RPMI7951 (cell line): ENCODE measurements around the gene RHBG. TPM values are rescaled to one million over a fixed set of nuclear protein-coding genes. Genes with fewer than 3 reads are reported as not detected.

ENCODE experiments used
- DNase-seq: peaks from one replicate; pipeline ENCODE4 v3.0.0-alpha.2; 2012; ENCODE audit warnings: low read depth
- total RNA-seq: library from RNA; depleted of rRNA; stranded (reverse); fragments of >200 nt; shearing (Covaris generic); gene quantifications from 2 replicates; pipeline ENCODE4 v1.2.3, GENCODE V29; 2014

Gene RHBG
- total RNA-seq, 1 experiment from 2014 or later = not detected

DNA sequence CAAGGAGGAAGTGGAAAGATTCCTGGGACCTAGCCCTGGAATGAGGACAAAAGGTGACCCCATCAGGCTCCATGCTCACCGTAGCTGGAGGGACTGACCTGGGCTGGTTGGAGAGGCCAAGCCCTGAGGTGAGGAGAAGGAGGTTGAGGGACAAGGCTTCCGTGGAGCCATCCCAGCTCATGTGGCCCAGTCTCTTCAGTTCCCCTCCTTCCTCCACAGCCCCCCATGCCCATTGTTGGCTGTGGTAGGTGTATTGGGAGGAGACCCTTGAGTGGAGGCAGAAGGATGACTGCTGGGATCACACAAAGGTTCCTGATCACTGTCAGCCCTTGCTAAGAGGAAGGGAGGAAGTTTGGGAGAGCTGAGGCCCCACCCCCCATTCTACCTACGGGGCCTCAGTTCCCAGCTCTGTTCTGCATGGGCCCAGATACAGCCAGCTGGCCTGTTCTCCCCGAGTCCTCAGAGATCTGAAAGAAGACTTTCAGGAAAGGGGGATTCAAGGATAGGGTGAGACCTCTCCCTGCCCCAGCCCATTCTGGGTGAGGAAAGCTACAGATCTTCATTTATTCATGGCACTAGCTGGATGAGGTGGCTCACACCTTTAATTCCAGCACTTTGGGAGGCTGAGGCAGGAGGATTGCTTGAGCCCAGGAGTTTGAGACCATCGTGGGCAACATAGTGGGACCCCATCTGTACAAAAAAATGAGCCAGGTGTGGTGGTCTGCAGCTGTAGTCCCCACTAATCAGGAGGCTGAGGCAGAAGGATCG, 17.3 kb downstream of the RHBG start:
- no peak for DNase-seq

DNA sequence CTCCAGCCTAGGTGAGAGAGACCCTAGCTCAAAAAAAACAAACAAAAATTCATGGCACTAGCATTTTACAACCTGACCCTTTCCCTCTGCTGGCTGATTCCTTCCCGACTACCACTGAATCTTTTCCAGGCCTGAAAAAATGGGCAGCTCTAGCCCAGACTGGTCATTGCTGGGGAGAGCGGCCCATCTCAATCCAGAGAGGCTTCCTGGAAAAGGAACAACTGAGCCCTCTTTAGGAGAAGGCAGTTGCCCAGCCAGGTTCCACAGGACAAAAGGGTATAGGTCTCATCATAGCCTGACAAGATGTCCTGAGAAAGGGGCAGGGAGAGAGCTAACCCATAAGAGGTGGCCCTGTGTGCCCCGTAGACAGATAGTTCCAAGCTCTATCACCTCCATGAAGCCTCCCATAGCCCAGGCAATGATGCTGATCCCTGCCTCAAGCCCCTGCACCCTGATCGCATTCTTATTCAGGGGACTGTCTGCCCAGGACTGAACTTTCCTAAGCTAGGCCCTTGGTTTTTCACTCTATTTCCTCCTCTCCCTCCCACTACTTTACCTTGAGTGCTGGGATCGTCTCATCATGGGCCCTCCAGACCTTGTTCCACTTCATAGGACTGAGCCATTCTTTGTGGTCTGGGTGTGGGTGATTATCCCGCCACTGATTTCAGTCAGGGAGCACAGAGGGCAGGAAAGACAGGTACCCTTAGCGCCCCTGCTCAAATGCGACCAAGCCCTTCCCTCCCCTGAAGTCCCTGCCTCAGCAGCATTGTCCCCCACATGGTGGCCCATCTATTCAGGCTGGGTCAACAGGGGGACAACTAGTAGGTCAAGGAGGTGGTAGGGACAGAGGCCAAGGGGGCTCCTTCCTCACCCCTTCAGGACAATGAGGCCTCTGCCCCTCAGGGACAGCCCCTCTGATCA, 18.2 kb downstream of the RHBG start:
- DNase-seq = no peak

DNA sequence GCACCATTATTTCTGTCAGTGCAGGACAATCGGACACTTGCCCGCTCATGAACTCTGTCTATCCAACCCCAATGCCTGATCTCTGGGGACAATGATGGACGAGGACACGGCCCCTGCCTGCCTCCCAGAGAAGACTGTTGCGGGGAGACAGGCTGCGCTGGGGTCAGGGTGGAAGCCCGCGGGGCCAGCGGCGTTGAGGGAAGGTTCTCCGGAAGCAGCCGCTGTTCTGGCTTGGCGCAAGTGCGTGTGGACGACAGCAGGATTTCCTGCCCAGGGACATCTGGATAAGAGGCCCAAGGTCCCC, 18.8 kb downstream of the RHBG start:
- no peak for DNase-seq

DNA sequence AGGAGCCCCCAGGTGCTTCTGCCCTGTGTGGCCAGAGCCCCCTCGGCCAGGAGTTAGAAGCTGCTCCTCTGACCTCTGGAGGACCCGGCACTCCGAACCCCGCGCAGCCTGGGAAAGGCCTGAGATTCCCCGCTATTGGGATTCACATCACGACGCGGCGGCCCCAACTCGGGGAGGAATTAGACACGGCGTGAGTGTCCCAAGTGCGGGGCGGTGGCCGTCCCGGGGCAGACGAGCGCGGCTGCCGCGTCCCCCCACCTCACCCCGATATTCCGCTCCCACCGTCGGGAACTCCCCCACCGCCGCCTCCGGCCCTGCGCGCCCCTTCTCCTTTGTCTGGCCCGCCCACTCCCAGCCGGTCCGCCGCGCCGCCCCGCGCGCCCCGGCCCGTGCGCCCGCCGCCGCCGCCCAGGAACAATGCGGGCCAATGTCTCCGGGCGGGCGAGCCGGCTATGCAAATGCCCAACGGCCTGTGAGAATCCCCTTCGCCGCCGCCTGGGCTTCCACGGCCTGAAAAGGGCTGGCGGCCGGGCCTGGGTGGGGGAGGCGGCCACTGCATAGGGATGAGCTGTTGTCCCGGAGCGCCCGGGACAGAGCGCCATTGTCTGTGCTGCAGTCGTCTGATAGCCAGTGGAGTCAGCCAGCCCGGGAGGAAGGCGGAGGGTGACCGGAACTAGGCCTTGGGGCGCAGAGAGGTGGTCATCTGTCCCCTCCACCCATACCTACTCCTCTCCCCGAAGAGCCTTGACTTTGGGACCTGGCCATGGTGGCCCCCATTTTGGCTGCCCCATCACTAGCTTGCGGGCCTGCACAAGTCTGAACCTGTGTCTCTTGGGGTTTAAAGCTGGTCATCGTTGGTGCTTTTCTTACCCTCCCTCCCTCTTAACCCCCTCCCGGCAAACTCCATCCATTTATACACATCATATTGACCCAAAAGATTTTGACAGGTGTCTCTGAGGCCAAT, 19.4 kb downstream of the RHBG start:
- no peak for DNase-seq

DNA sequence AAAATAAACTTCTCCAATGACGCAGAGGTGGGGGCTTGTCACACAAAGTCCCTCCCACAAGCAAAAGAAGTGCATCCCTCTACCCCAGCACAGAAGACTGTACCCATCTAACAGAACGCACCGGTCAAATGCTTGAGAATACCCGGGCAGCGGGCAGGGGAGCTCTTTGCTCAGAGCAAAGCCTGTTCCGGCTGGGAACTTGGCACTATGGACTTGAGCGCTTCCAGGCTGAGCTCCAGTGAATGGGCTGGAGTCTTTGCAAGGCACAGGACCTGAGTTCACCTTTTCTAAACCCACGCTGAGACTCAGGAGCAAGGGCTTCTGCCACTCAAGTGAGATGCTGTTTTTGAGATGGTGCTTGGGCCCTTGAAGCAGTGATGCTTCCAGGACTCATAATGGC, 20.3 kb downstream of the RHBG start:
- no peak for DNase-seq

DNA sequence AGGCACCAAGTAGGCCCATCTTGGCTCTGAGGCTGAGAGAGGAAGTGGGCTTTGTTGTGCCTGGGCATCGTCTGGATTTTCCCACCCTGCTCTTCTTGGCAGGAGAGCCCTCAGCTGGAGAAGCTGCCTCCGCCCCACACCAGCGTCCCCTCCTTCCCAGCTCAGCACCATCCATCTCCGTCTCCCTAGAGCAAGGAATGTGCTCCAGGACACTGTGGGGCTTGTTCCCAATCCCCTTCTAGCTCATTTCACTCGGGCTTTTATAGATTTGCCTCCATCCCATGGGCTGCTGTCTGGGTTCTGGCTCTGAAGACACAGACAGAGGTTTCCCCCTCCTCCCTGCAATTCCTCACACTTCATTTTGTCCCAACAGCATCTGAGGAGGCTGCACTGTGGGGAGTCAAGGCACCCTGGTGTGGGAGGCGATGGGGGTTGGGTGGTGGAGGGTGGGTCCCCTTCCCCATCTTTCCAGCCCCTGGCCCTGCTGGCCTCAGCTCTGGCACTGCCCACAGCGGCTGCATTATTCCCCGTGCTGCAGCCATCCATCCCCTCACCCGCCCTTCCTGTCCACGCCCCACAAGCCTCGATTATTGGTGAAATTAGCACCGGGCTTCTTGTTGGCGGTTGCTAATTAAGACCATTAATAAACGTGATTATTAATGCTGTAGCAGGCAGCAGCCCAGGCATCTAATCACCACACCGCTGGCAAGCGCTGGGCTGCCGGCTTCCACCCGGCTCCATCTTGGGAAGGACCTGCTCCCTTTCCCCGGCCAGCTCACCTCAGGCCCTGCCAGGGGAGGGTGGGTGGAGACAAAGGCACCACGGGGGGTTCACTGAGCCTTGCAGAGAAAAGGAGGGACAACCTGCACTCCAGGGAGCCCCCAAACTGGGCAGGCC, 21.7 kb downstream of the RHBG start:
- no peak for DNase-seq

DNA sequence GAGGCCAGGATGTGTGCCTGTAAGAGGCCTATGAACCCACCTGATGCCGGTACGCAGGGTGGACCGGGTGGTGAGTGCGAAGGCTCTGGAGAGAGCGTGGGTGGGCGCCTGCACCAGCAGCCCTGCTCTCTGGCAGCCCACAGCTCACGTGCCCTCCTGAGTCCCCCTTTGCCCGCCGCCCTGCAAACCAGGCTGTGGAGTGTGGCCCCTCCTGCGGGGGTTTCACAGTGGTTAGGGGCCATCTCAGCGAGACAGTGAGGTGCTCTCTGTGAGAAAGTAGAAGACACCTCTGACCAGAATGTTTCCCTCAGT, 22.3 kb downstream of the RHBG start:
- DNase-seq = no peak

DNA sequence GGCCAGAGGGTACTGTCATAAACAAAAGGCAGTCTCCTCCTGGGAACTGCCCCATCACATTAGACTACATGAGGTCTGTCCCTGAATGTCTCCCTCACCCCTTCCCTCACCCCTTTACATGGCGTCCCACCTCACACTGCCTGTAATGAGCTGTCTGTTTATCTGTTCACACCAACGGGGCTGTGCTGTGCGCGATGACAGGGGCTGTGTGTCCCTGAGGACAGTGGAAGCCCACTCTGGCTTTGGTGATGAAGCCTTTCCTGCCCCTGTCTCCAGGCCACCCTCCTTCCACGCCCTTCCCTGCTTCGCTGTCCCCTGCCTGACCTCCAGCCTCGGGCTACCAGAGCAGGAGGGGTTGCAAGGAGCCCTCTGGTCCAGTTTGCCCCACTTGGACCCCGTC, 22.7 kb downstream of the RHBG start:
- DNase-seq = no peak

DNA sequence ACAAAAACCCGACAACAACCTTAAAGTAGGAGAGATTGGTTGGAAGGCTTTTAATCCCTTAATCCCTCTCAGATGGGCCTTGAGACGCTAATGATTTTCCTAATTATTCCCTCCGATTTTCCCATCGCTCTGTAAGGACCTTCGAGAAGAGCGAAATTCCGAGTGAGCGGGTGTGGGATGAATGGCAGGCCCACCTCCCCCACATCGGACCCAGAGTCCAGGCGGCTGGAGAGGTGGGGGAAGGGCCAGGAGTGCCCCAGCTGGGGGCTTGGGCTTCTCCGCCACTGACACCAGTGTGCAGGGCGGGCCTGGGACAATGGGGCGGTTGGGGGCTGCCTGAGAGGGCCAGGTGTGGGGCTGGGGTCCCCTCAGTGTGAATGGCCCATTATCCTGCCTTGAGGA, 23.4 kb downstream of the RHBG start:
- DNase-seq = no peak

DNA sequence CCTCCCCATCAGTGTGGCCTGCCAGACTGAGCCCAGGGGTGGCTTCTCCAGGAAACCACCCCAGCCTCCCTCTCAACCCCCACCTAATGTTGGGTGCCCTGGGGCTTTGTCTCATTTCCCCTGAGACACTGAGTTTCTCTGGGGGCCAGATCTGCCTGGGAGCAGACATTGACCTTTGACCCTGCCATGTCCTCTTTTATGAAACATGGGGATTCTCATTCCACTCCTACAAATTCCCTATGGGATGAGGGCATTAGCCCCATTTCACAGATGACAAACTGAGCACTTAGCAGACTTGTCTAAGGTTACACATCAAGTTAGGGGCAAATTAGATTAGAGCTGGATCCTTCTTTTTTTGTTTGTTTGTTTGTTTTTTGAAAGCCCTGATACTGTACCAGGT, 24.1 kb downstream of the RHBG start:
- no peak for DNase-seq

DNA sequence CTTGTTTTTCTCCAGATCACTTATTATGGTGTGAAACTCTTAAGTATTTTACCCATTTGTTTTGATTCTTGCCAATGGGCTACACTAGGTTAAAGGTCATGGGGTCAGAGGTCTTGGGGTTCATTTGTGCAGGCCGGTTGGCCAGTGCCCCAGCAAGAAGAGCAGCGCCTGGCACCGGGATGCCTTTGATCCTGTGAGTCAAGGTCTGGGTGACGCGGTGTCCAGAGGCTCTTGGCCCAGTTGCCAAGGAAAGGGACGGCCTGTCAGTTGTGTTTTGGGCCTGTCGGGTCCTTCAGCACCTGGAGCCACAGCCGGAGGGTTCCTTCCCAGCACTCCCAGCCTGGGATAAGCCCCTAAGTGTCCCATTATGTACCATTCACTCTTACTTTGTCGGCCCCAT, 25.1 kb downstream of the RHBG start:
- no peak for DNase-seq

DNA sequence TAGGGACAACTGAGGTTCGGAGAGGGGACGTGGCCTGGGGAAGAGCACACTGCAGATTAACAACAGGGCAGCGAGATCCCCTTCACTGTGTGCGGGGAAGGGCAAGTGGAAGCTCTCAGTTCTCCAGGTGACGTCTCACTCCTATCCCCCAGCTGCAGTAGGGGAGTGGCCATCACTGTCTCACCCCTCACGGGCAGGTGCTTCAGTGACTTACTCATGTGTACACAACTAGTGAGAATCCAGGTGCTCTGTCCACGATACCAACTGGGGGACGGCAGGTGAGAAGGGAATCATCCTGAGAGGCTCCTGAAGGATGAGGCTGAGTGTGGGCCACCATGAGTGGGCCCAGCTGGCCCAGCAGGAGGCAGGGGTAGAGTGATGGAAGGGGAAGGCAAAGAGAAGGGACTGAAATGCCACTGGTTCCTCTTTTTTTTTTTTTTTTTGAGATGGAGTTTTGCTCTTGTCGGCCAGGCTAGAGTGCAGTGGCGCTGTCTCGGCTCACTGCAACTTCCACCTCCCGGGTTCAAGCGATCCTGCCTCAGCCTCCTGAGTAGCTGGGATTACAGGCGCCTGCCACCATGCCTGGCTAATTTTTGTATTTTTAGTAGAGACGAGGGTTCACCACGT, 25.9 kb downstream of the RHBG start:
- no peak for DNase-seq

DNA sequence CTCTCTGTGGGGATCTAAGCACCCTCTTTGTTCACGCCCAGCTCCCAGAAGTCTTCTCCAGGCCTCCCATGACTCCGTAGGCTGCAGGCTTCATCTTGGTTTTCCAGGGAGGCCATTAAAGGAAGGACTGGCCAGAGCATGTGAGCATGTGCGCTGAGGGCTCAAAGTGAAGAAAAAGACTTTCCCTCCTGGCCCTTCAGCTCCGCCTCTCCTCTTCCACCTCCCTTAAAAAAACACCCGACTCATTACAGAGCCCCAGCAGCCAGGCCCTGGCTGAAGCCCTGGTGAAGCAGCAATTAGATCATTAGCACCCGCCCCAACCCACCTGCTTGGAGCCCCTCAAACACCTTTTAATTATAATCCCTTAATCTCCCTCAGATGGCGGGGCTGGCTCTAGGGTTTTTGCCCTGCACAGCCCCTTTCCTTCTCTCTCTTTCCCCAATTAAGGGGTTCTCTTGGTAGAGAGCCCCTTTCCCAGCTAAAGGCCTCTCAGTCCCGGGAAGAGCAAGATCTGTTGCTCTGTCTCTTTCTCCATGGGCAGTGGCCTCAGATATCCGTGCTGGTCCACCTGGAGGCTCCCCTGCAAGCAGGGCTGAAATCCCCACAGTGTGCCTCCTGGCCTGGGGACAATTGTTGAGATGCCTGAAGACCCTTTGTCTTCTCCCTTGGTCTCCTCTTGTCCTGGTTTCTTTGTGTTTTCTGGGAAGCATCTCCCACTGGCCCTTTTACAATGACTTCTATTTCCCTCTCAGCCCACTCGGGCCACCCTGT, 30.5 kb downstream of the RHBG start:
- DNase-seq = no peak

DNA sequence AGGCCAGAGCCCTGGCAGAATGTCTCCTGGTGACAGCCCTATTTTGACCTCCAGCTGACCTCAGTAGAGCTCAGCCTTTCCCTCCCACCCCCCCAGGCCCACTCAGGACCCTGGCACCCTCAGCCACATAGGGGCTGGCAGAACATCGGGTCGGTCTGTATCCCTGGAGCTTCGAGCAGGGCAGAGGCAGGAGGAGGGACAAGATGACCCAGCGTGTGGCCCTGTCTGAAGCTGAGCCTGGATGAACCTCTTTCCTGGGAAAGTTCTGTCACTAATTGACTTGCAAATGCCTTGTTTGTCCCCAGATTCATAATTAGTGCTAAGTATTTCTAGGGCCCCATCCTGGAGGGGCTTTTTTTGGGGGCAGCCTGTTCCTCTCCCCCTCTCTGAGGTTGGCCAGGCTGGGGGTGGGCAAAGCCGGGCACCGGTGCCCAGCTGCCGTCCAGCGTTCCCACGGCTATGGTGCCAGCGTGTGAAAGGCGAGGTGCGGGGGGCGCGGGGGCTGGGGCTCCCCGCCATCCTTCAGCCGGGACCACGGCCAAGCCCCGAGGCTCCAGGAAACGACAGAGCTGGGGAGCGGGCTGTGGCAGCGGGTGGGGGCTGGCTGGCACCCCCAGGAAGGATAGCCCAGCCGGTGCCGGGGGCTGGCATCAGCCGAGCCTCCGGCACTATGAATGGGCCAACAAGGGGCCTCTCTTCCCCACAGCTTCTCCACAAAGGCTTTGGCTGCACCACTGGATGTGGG, 31.4 kb downstream of the RHBG start:
- no peak for DNase-seq

DNA sequence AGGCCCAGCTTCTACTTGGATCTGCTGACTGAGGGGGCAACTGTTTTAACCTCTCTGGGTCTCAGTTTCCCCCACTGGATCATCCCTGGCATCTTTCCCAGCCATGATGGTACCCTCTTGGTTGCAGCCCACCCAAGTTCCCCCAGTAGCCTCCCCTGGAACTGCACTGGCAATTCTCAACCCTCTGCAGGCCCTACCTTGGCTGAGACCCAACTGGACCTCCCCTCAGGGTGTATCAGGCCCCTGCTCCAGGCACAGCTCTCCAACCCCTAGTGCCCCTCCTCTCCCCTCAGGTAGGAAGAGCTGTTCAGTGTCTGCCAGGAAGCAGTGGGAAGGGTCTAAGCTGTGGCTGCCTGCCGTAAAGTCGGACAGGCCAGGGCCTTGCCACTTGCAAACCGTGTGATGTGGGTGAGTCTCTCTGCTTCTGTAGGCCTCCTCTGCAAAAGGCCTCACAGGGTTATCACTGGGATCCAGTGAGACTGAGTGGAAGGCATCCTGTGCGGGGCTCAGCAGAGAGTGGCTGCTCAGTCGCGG, 32.1 kb downstream of the RHBG start:
- DNase-seq = no peak

DNA sequence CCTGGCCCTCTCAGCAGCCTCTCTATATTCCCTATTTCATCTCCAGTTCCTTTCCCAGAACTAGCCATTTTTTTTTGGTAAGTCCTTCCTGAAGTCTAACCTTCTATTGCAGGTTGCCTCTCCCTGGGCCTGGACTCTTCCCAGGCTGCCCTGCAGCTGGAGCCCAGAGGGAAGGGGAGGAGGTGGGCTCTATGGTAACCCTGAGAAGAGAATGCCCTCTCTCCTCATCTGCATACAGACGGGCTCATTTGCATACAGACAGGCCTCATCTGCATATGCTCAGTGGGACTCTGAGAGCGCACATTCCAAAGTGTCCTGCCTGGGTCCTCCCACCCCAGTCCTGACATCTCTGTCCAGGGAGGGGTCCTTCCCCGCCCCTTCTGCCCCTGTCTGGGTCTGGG, 32.7 kb downstream of the RHBG start:
- DNase-seq = no peak

DNA sequence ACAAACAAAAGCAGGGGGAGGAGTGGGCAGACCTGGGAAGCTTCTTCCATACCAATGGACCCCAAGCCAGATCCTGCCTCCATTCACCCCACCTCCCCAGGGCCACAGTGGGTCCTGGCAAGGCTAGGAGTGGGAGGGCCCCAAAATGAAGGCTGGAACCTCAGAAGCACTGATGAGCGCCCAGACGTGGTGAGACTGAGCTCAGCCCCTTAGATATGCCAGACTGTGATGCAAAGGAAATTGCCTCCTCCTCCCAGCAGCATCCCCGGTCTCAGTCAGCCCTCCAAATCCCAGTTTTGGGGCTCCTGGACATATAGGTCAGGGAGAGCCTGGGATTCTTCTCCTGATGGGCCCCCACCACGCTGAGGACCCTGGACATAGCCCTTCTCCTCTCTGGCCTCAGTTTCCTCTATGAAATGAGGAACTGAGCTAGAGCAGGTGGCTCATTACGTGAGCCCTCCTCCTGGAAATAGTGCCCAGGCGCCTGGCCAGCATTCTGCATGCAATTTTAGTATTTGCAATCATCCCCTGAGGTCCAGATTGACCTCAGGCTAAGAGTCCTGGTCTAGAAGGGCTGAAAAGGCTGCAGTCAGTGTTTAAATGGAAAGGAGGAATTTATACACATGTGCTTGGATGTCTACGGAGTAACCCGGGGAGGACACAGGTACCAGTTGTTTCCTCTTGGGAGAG, 33.5 kb downstream of the RHBG start:
- no peak for DNase-seq

DNA sequence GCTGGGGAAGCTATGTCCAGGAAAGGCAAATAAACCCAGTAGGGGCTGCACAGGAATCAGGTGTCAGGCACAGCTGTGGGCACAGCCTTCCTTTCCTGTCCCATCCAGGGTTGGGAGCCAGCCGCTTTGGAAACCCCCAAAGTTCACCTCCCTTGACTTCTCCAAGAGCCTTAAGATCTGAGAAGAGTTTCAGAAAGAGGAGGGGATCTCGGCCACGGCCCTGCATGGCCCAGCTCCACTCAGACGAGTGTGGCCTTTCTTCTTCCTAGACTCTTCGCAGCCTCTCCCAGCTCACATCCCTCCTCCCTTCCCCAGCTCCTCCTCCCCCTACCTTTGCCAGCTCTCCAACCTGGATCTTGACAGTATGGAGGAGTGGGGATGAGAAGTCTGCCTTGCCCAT, 36.7 kb downstream of the RHBG start:
- DNase-seq = no peak
